Esophagus squamous epithelium (tissue), 5 donors: ENCODE measurements around the gene IFNGR2. TPM values are rescaled to one million over a fixed set of nuclear protein-coding genes. Genes with fewer than 3 reads are reported as not detected.

Experiments
- DNase-seq: peaks from one replicate; lab custom pipeline; 2025; lab: John Stamatoyannopoulos, UW
- H3K27ac ChIP-seq, 4 donors: fragments of 200-600 bp; sonication (generic); one replicate each; pipeline ENCODE4 v1.5.1; 2016 to 2019; ENCODE audit warnings: mild to moderate bottlenecking in 1 of 4
- H3K27me3 ChIP-seq, 4 donors: fragments of 200-600 bp; sonication (generic); 1 replicate in 3 of 4; 2 replicates in 1 of 4; pipeline versions ENCODE4 v1.5.1 to v1.6.0; 2017 to 2021; ENCODE audit warnings: antibody characterized with exemption in 1 of 4
- H3K36me3 ChIP-seq, 3 donors: fragments of 200-600 bp; sonication (generic); one replicate each; pipeline ENCODE4 v1.5.1; 2016 to 2019
- H3K4me1 ChIP-seq, 3 donors: fragments of 200-600 bp; sonication (generic); one replicate each; pipeline ENCODE4 v1.5.1; 2017 to 2019
- H3K4me3 ChIP-seq, 4 donors: fragments of 200-600 bp; sonication (generic); 1 replicate in 3 of 4; 2 replicates in 1 of 4; pipeline ENCODE4 v1.5.1; 2016 to 2019; ENCODE audit warnings: mild to moderate bottlenecking in 2 of 4, moderate library complexity in 1 of 4
- H3K9me3 ChIP-seq, 3 donors: fragments of 200-600 bp; sonication (generic); one replicate each; pipeline ENCODE4 v1.5.1; 2016 to 2019
- POLR2A ChIP-seq, 4 donors: fragments of 450-650 bp; IDR thresholded peaks; one replicate each; pipeline ENCODE4 v1.6.1; 2017; ENCODE audit warnings: antibody characterized with exemption in 4 of 4, mild to moderate bottlenecking in 4 of 4, moderate library complexity in 3 of 4
- WGBS, 2 donors: methylation state at CpG; one replicate each; pipeline ENCODE4 v1.1.5; 2018; 5-methylcytosine and 5-hydroxymethylcytosine counted together
- intact Hi-C: fragments of 100-400 bp; cut with DNase I; formaldehyde crosslinking; loops from one replicate; pipeline ENCODE4 v1.15.0; 2022
- total RNA-seq, 4 donors: library from RNA; depleted of rRNA; stranded (reverse); fragments of >200 nt; gene quantifications; one replicate each; pipeline ENCODE4 v1.1.0, GENCODE V29; 2016
- TF ChIP-seq, protein P1 (sequence below), 6 experiments: fragments of 450-650 bp in 4 of 6; fragments of 200-600 bp in 2 of 6; sonication (generic) in 2 of 6; IDR thresholded peaks; one replicate each; pipeline ENCODE4 v1.5.1; 2016 to 2019; ENCODE audit warnings: antibody characterized with exemption in 6 of 6, mild to moderate bottlenecking in 4 of 6, moderate library complexity in 4 of 6
- donor health status: DM: yes; HTN: yes; CAD: no.

Gene IFNGR2
- total RNA-seq, 4 donors from 2014 or later = 43.0 to 65.6 (median 61.1) TPM

GRCh38 chr21:33371366-33371765 is 31.8 kb upstream of the IFNGR2 start:
- H3K36me3 ChIP-seq = no peaks in the 10 kb centered on the region
- intact Hi-C loops = no loop called here
- DNase-seq = no peak
- no peak overlapping the region for H3K27ac ChIP-seq
- H3K4me3 ChIP-seq = no peak overlapping the region
- peaks cover 0 to 24% (median 11%) of the 10 kb centered on the region in 3 donors for H3K4me1 ChIP-seq
- TF ChIP-seq POLR2A (IDR thresholded peaks at IDR 0.05) = no peak
- TF ChIP-seq, protein P1, sequence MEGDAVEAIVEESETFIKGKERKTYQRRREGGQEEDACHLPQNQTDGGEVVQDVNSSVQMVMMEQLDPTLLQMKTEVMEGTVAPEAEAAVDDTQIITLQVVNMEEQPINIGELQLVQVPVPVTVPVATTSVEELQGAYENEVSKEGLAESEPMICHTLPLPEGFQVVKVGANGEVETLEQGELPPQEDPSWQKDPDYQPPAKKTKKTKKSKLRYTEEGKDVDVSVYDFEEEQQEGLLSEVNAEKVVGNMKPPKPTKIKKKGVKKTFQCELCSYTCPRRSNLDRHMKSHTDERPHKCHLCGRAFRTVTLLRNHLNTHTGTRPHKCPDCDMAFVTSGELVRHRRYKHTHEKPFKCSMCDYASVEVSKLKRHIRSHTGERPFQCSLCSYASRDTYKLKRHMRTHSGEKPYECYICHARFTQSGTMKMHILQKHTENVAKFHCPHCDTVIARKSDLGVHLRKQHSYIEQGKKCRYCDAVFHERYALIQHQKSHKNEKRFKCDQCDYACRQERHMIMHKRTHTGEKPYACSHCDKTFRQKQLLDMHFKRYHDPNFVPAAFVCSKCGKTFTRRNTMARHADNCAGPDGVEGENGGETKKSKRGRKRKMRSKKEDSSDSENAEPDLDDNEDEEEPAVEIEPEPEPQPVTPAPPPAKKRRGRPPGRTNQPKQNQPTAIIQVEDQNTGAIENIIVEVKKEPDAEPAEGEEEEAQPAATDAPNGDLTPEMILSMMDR (IDR thresholded peaks at IDR 0.05) = no peak
- 75 to 84% methylated on average over 3 of the region's 3 CpGs for WGBS, 2 donors
- H3K27me3 ChIP-seq = no peaks in the 10 kb centered on the region
- peaks cover 0 to 39% (median 26%) of the 10 kb centered on the region in 3 donors for H3K9me3 ChIP-seq

DNA sequence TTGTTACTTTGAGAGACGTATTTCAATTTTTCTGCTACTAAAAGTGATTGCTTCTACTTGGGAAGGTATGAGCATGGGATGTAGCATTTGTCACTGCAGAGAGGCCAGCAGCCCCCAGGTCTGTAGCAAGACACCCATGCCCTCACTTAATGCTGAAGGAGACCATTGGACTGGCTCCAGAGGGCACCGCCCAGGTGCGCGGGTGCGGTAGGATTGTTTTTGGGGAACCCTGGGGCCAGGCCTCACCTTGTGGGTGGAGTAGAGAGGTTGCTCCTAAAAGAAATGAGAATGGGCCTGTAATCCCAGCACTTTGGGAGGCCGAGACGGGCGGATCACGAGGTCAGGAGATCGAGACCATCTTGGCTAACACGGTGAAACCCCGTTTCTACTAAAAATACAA is 30.6 kb upstream of the IFNGR2 start:
- intact Hi-C loops = no loop called here
- peaks cover 0 to 27% (median 20%) of the 10 kb centered on the region in 3 donors for H3K9me3 ChIP-seq
- peaks cover 0 to 24% (median 11%) of the 10 kb centered on the region in 3 donors for H3K4me1 ChIP-seq
- no peak for TF ChIP-seq POLR2A (IDR thresholded peaks at IDR 0.05)
- TF ChIP-seq, protein P1 (IDR thresholded peaks at IDR 0.05) = no peak
- 82 to 90% methylated on average over 2 to 6 of the region's 12 CpGs for WGBS, 2 donors
- H3K4me3 ChIP-seq = no peak overlapping the region
- H3K27ac ChIP-seq = no peak overlapping the region
- no peaks in the 10 kb centered on the region for H3K36me3 ChIP-seq
- no peaks in the 10 kb centered on the region for H3K27me3 ChIP-seq
- no peak for DNase-seq

DNA sequence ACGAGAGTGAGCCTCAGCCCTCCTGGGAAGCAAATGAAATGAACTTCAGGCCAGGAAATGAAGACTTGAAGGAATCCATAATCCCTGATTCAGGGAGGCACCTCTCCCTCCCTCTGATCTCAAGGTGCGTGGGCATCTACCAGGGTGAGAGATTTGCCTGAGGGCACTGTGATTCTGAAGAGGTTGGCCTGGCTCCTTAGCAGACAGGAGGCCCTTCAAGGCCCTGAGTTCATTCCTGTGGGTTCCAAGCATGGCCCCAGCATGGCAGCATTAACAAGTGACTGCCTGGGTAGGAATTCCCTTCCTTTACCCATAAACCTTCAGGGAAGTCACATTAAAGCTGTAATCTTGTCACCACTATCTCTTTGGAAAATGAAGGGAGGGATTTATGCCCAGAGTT is 29.8 kb upstream of the IFNGR2 start:
- H3K27ac ChIP-seq = peak overlapping the region in 2 of 4 donors; percentile 57 to 74
- intact Hi-C loops = no loop called here

DNA sequence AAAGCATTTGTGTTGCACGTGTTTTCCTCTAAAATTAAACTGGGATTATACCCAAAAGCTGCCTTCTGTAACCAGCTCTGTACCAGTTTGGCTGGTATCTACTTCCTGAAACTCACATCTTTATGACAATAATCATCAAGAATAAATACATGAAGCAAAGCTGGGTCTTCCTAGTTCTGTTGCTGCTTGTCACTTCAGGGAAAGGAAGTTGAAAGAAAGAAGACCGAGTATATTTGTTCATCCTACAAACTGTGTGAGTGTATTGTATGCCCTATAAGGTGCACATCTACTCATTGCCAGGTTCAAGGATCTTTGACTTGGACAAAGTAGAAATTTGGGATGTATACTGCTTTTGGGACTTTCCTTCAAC is 29.1 kb upstream of the IFNGR2 start:
- H3K4me1 ChIP-seq = peaks cover 0 to 31% (median 13%) of the 10 kb centered on the region in 3 donors
- TF ChIP-seq, protein P1 (IDR thresholded peaks at IDR 0.05) = no peak
- no peak for TF ChIP-seq POLR2A (IDR thresholded peaks at IDR 0.05)
- peaks cover 0 to 12% (median 7%) of the 10 kb centered on the region in 3 donors for H3K9me3 ChIP-seq
- WGBS, 2 donors = 23 to 41% methylated on average over 2 of the region's 2 CpGs
- no peaks in the 10 kb centered on the region for H3K36me3 ChIP-seq
- H3K4me3 ChIP-seq = no peak overlapping the region
- peak overlapping the region in 2 of 4 donors; percentile 57 to 74 for H3K27ac ChIP-seq
- intact Hi-C loops = no loop called here
- no peak for DNase-seq
- H3K27me3 ChIP-seq = no peaks in the 10 kb centered on the region

More for the DNA sequence above, 29.8 kb upstream of the IFNGR2 start:
- peaks cover 0 to 25% (median 11%) of the 10 kb centered on the region in 3 donors for H3K4me1 ChIP-seq
- 39 to 69% methylated on average over 2 of the region's 2 CpGs for WGBS, 2 donors
- H3K9me3 ChIP-seq = peaks cover 0 to 18% (median 11%) of the 10 kb centered on the region in 3 donors
- TF ChIP-seq, protein P1 (IDR thresholded peaks at IDR 0.05) = no peak
- no peak for TF ChIP-seq POLR2A (IDR thresholded peaks at IDR 0.05)
- no peak overlapping the region for H3K4me3 ChIP-seq
- no peaks in the 10 kb centered on the region for H3K27me3 ChIP-seq
- DNase-seq = no peak
- H3K36me3 ChIP-seq = no peaks in the 10 kb centered on the region

DNA sequence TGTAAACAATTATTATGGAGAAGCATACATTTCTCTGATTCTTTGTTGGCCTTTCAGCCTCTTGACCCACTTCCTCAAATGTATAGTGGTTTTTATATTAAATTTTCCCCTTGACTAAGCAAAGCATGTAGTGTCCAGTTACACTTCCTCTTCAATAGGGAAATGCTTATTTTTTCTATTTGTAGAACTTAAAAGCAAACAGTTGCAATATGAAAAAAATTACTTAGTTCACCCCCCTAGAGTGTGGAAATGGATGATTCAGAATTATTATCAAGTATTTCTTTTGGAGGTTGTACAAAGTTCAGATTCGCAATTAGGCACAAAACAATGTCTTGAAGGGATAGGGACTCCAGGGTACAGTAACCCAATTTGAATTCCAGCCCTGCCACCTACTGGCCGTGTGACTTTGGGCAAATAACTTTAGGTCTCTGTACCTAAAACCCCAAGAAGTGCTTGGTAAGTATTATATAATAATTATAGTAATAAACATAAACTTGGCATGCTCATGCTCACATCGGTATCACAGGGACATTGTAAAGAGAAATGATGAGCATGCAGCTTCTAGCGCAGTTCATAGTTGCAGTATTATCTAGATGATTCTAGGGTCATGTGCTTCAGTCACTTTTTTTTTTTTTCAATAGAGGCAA is 28.6 kb upstream of the IFNGR2 start:
- no peaks in the 10 kb centered on the region for H3K27me3 ChIP-seq
- H3K9me3 ChIP-seq = peaks cover 0 to 9% (median 7%) of the 10 kb centered on the region in 3 donors
- intact Hi-C loops = no loop called here
- DNase-seq = no peak
- H3K4me1 ChIP-seq = peaks cover 0 to 36% (median 16%) of the 10 kb centered on the region in 3 donors
- TF ChIP-seq, protein P1 (IDR thresholded peaks at IDR 0.05) = peak; percentile 48 to 72 (median 58)
- no peak for TF ChIP-seq POLR2A (IDR thresholded peaks at IDR 0.05)
- H3K27ac ChIP-seq = peak overlapping the region in 3 of 4 donors; percentile 19 to 74 (median 57)
- H3K4me3 ChIP-seq = no peak overlapping the region
- 15 to 20% methylated on average over 4 of the region's 4 CpGs for WGBS, 2 donors
- no peaks in the 10 kb centered on the region for H3K36me3 ChIP-seq
